Measurements from ENCODE around the gene C3orf20. TPM values are rescaled to one million over a fixed set of nuclear protein-coding genes. Genes with fewer than 3 reads are reported as not detected.

The C3orf20 gene
- total and polyA plus RNA-seq, 9 of the 15 experiments (the other 6 are each of a cell fraction or from before 2014, with no cell fraction given) = 0.04 TPM; not detected in 8

- TF ChIP-seq, protein P1, sequence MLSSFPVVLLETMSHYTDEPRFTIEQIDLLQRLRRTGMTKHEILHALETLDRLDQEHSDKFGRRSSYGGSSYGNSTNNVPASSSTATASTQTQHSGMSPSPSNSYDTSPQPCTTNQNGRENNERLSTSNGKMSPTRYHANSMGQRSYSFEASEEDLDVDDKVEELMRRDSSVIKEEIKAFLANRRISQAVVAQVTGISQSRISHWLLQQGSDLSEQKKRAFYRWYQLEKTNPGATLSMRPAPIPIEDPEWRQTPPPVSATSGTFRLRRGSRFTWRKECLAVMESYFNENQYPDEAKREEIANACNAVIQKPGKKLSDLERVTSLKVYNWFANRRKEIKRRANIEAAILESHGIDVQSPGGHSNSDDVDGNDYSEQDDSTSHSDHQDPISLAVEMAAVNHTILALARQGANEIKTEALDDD (IDR thresholded peaks at IDR 0.05) = peak; percentile 25; the same call in 1 of the 2 replicates
- TF ChIP-seq BCL6 (CRISPR knock-in tag; IDR thresholded peaks at IDR 0.05) (peak; percentile 41; the same call in 1 of the 2 replicates), ZNF165 (CRISPR knock-in tag; IDR thresholded peaks at IDR 0.05; ENCODE audit: borderline replicate concordance) (no peak), ZBTB8A (IDR thresholded peaks at IDR 0.05; ENCODE audit: partially characterized antibody) (no peak), BHLHE40 (IDR thresholded peaks at IDR 0.05; ENCODE audit: low read length) (peak; percentile 30; the same call in 1 of the 2 replicates), L3MBTL2 (IDR thresholded peaks at IDR 0.05) (peak; percentile 57; the same call in 1 of the 2 replicates), YY1 (IDR thresholded peaks at IDR 0.05; ENCODE audit: borderline replicate concordance in 1 of 3, control insufficient read depth in 1 of 3, extremely low read depth in 1 of 3, insufficient read depth in 3 of 3, insufficient read length in 1 of 3, insufficient replicate concordance in 2 of 3, low read depth in 1 of 3, low read length in 2 of 3) (peak; percentile 100), SMARCC2 (IDR thresholded peaks at IDR 0.05; ENCODE audit: low read depth) (no peak), NFIC (IDR thresholded peaks at IDR 0.05) (peak; percentile 49; the same call in 1 of the 2 replicates)
- TF ChIP-seq, protein P2, sequence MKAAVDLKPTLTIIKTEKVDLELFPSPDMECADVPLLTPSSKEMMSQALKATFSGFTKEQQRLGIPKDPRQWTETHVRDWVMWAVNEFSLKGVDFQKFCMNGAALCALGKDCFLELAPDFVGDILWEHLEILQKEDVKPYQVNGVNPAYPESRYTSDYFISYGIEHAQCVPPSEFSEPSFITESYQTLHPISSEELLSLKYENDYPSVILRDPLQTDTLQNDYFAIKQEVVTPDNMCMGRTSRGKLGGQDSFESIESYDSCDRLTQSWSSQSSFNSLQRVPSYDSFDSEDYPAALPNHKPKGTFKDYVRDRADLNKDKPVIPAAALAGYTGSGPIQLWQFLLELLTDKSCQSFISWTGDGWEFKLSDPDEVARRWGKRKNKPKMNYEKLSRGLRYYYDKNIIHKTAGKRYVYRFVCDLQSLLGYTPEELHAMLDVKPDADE (conservative IDR thresholded peaks at IDR 0.05; ENCODE audit: control insufficient read depth, low read depth, low read length) = peak; percentile 94
- TF ChIP-seq, protein P3, sequence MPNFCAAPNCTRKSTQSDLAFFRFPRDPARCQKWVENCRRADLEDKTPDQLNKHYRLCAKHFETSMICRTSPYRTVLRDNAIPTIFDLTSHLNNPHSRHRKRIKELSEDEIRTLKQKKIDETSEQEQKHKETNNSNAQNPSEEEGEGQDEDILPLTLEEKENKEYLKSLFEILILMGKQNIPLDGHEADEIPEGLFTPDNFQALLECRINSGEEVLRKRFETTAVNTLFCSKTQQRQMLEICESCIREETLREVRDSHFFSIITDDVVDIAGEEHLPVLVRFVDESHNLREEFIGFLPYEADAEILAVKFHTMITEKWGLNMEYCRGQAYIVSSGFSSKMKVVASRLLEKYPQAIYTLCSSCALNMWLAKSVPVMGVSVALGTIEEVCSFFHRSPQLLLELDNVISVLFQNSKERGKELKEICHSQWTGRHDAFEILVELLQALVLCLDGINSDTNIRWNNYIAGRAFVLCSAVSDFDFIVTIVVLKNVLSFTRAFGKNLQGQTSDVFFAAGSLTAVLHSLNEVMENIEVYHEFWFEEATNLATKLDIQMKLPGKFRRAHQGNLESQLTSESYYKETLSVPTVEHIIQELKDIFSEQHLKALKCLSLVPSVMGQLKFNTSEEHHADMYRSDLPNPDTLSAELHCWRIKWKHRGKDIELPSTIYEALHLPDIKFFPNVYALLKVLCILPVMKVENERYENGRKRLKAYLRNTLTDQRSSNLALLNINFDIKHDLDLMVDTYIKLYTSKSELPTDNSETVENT (CRISPR knock-in tag; IDR thresholded peaks at IDR 0.05) = peak; percentile 52
- TF ChIP-seq, protein P4, sequence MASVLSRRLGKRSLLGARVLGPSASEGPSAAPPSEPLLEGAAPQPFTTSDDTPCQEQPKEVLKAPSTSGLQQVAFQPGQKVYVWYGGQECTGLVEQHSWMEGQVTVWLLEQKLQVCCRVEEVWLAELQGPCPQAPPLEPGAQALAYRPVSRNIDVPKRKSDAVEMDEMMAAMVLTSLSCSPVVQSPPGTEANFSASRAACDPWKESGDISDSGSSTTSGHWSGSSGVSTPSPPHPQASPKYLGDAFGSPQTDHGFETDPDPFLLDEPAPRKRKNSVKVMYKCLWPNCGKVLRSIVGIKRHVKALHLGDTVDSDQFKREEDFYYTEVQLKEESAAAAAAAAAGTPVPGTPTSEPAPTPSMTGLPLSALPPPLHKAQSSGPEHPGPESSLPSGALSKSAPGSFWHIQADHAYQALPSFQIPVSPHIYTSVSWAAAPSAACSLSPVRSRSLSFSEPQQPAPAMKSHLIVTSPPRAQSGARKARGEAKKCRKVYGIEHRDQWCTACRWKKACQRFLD (CRISPR knock-in tag; IDR thresholded peaks at IDR 0.05) = peak; percentile 98
- TF ChIP-seq, protein P5, sequence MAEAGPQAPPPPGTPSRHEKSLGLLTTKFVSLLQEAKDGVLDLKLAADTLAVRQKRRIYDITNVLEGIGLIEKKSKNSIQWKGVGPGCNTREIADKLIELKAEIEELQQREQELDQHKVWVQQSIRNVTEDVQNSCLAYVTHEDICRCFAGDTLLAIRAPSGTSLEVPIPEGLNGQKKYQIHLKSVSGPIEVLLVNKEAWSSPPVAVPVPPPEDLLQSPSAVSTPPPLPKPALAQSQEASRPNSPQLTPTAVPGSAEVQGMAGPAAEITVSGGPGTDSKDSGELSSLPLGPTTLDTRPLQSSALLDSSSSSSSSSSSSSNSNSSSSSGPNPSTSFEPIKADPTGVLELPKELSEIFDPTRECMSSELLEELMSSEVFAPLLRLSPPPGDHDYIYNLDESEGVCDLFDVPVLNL (CRISPR knock-in tag; IDR thresholded peaks at IDR 0.05; ENCODE audit: low read depth) = no peak
- TF ChIP-seq, protein P6, sequence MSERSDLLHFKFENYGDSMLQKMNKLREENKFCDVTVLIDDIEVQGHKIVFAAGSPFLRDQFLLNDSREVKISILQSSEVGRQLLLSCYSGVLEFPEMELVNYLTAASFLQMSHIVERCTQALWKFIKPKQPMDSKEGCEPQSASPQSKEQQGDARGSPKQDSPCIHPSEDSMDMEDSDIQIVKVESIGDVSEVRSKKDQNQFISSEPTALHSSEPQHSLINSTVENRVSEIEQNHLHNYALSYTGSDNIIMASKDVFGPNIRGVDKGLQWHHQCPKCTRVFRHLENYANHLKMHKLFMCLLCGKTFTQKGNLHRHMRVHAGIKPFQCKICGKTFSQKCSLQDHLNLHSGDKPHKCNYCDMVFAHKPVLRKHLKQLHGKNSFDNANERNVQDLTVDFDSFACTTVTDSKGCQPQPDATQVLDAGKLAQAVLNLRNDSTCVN (CRISPR knock-in tag; IDR thresholded peaks at IDR 0.05) = peak; percentile 11; the same call in 1 of the 2 replicates
- TF ChIP-seq, protein P7, sequence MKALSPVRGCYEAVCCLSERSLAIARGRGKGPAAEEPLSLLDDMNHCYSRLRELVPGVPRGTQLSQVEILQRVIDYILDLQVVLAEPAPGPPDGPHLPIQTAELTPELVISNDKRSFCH (CRISPR knock-in tag; IDR thresholded peaks at IDR 0.05) = no peak
- TF ChIP-seq, protein P7 (tag; IDR thresholded peaks at IDR 0.05) = peak; percentile 98
Measured at GRCh38 chr3:14651440-14652251, 23.3 kb upstream of the C3orf20 start, which contains the start of gene CCDC174 (continued).
